Stimulated activated CD4-positive, alpha-beta T cell treated with anti-CD3 and anti-CD28 coated beads, Interleukin-12 subunit alpha, Interleukin-12 subunit beta, amount 100 ng/mL, for 24 hours (primary cell): ENCODE results near the gene ORC4.

Experiments used
- DNase-seq, 2 experiments: peaks; one replicate each; pipeline ENCODE4 v3.0.0-alpha.2; 2020; ENCODE audit warnings: low read depth in 2 of 2

ORC4 gene

GRCh38 chr2:148020111-148021058, at the start of gene ORC4:
TSS of gene ORC4 (minus strand) at chr2:148020737. CDS start at chr2:147975958, 44,779 bp downstream.
- peak; percentile 96 to 97 for DNase-seq

DNA sequence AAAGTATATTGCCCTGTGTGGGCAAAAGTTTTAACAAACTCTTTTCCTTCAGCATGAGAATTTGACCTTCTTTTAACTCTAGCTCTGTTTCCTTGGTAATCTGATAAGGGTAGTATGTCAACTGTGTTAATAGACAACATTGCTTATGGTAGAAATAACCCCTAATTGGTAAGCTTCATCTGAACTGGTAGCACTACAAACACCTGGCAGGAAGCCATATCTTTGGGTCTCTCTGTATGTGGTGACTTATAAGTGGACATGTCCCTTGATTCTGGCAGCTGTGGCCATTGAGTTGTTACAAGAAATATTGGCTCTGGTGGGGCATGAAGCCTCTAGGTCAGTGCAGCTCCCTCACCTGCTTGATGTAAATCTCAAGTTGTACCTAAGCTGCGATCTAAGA, 47.3 kb upstream of the ORC4 start:
- no peak for DNase-seq

DNA sequence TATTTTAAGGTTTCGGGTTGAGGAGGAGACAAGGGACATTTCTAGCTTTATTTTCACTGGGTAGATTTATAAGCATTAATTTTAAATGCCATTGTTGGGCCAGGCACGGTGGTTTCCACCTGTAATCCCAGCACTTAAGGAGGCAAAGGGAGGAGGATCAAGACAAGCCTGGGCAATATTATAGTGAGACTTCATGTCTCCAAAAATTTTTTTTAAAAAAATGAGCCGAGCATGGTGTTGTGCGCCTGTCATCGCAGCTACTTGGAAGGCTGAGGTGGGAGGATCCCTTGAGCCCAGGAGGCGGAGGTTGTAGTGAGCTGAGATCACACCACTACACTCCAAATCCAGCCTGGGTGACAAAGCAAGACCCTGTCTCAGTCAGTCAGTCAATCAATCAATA, 45.4 kb upstream of the ORC4 start:
- DNase-seq: no peak

DNA sequence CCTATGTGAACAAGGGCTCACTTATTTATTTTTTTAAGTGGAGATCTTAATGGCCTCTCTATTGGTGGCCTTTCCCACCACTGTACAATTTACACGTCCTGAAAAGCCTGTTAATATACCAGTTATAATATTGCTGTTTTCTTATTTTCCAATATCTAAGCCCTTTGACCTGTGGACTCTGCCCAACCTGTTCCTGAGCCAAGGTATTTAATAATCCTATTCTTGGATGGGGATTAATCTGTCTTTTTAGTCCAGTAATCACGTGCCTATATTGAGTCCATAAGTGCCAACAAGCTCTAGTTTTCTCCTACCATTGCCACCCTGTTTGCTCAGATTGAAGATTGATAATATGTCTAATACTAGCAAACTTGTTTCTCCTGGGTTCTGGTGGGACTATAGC, 43.1 kb upstream of the ORC4 start:
- DNase-seq: no peak

- DNase-seq: no peak
Observed at GRCh38 chr2:148058641-148059040, 38.1 kb upstream of the ORC4 start.

DNA sequence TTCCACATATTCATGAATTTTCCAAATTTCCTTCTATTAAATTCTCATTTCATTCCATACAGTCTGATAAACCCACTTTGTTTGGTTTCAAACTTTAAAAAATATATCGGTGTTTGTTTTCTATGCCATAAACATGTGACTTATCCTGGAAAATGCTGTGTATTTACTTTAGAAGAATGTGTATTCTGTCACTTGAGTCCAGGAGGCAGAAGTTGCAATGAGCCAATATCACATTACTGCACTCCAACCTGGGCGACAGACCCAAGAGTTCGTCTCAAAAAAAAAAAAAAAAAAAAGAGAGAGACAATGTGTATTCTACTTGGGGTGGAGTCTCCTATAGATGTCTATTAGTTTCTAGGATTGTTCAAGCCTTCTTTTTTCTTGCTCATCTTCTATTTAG, 32.1 kb upstream of the ORC4 start:
- DNase-seq: no peak

GRCh38 chr2:148049284-148049683, 28.7 kb upstream of the ORC4 start:
- no peak for DNase-seq

DNA sequence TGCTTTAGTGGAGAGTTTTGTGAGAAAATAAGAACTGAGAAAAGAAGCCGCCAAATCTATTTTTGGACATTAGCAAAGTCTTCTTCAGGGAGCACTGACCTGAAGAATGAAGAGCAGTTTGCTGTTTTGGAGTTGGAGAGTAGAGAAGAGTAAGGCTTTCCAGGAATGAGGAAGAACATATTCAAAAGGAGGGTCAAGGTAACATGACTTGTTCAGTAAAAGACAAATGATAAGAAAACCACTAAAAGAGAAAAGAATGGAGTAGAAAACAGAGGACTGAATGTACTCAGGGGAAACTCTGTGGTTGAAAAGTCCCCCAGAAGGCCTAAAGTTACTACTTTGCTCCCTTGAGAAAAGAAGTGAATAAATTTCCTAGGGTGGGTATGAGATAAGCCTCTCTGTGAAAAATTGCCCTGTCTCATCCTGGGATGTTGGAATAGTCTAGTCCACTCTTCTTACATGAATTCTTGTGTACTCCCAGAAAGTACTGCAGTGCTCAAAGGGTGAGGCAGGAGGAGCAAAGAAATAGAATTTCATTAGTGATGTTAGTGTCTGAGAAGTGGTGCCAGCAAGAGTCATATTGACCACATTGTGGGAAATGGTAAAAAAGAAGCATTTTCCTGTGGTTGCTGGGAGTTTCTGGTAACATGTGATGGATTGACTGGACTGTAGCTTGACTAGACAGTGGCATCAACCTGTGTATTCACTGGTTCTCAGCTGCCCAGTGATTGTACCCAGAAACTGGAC, 28.1 kb upstream of the ORC4 start:
- no peak for DNase-seq

DNA sequence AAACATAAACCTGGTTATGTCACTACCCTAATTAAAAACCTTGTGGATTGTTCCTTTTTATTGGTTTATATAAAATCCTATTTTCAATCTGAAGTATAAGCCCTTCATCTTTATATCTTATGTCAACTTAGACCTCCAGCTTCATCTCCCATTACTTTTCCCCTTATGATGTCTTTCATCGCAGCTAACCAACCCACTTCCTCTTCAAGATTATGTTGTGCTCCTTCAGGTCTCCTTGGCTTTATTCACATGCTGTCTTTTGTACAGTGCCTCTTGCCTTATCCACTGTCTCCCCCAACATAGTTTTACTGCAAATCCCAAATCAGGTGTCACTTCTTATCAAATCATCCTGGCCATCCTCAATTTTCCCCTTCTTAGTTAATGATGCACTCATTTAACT, 26.3 kb upstream of the ORC4 start:
- DNase-seq: no peak

GRCh38 chr2:148044322-148044721, 23.8 kb upstream of the ORC4 start:
- no peak for DNase-seq

DNA sequence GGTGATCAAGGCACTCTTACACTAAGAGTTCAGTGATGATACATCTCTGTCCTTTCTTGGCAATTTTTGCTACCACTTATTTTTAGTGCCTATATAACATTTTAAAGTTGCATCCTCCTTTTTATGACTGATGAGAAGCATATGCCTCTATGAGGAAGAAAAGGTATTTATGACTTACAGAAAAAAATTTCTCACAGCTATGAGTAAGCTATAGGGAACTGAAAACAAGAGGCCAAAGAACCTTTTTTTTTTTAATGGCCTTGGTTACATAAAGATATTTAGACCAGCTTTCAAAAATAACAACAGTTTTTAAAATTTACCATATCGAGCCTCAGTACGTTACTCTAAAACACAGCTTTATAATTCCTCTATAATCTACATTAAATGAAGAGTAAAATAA, 21.7 kb upstream of the ORC4 start:
- DNase-seq: no peak

- DNase-seq: no peak
Observed at GRCh38 chr2:148039783-148040182, 19.2 kb upstream of the ORC4 start.

GRCh38 chr2:148032215-148032614, 11.7 kb upstream of the ORC4 start:
- DNase-seq: no peak

DNA sequence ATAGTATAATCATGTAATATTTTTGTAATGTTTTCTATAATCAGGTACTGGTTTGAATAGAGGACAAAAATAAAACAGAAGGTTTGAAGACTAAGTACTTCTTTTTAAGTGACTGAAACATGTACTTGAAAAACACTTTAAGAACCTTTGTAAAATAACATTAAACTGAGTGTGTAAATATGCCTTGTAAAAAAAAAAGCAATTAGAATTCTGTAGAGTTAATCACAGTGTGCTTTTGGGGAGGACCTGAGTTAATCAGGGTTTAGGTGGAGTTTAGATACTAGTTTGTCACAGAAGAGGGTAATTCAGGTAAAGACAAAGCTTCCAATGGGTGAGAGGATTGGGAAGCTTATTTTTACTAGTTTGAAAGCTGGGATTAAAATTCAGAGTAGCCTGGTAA, 10.6 kb upstream of the ORC4 start:
- DNase-seq: no peak

DNA sequence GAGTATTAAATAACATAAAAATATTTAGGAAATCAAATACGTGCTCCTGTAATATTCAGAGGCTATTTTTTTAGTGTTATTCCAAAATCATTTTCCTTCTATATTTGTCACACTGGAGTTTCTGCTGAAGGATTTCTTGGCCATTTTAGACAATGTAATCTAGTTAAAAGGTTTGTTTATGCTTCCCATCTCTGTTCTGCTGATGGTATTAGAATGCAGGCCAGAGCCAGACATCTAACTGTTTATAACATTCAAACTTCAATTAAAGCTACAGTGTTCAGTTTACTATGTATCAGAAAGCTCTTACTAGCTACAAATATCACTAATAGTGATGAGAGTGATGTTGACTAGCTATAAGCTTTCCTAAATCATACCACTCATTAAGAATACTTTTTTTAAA, 8.2 kb upstream of the ORC4 start:
- no peak for DNase-seq

- DNase-seq: no peak
Observed at GRCh38 chr2:148027822-148028221, 7.3 kb upstream of the ORC4 start.

DNA sequence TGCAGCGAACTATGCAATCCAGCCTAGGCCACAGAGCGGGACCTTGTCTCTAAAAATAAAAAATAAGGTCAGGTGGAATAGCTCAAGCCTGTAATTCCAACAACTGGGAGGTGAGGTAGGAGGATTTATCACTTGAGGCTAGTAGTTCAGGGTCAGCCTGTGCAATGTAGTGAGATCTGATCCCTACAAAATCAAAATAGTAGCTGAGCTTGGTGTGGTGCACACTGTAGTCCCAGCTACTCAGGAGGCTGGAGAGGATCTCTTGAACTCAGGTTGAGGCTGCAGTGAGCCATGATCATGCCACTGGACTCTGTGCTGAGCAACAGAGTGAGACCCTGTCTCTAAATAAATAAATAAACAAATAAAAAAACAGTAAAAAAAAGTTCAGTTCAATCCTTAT, 6.0 kb upstream of the ORC4 start:
- DNase-seq: no peak

DNA sequence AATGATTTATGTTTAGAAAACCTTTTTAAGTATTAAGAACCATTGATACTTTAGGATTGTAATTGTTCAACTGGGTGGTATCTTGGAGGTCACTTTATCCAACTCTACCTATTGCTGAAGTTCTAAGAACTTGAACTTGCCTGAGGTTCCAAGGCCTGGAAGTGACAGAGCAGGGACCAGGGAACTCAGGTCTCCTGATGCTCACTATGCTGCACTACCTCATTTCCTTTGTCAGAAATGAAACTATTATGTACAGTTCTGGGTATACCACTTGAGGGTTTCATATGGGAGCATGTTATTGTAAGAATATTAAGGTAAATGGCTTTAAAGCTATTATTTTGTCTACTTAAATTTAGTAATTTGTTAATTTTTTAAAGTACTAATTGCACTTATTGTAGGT, 3.3 kb upstream of the ORC4 start:
- DNase-seq: no peak

GRCh38 chr2:148022882-148023281, 2.3 kb upstream of the ORC4 start:
- no peak for DNase-seq

GRCh38 chr2:148022351-148022750, 1.8 kb upstream of the ORC4 start:
- no peak for DNase-seq

GRCh38 chr2:148021886-148022285, 1.3 kb upstream of the ORC4 start:
- DNase-seq: no peak

DNA sequence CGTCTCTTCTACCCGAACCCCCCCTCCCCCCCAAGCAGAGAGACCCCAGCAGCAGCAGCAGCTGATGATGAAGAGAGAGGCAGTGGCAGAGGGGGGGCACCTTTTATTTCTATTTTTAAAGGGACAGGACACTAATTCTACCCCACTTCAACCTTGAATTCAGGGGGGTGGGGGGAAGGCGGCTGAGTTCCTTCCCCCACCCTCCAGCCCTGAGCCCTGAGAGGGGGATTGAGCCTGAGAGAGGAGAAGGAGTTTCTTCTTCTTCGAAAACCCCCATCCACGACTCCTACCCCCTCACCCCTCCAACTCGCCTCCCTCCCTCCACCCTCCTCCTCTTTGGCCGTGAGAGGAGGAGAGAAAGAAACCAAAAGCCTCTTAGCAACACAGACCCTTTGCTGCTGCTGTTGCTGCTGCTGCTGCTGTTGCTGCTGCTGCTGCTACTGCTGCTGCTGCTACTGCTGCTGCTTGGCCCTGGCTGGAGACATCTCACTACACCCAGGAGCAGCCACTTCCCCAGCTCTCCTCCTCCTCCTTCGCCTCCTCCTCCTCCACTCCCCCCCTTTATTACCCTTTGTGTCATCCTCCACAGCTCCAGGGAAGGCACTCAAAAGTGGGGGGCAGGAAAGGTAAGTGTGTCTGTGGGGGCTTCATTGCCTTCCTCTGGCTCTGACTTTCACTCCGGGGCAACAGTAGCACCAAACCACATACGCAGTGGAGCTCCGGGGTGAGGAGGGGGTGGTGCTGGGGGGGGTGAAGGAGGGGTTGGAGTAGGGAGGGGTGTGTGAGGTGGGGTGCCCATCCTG, 723 bp upstream of the ORC4 start, which contains the start of gene MBD5:
TSS of gene MBD5 (plus strand) at position 33 of the 803 bp plus-strand sequence.
- DNase-seq: peak in 1 of 2 experiments; percentile 24
